Skeletal muscle tissue (tissue), 4 donors: ENCODE data around the gene ARF1. TPM values are rescaled to one million over a fixed set of nuclear protein-coding genes. Genes with fewer than 3 reads are reported as not detected.
A peak's percentile ranks its signal among the peaks of the same experiment; 100 is the strongest.

Experiments
- H3K27ac ChIP-seq: one replicate; pipeline ENCODE4 v1.7.0; 2013; ENCODE audit warnings: mild to moderate bottlenecking, low read depth, low read length, inconsistent platforms
- H3K27me3 ChIP-seq, 3 donors: one replicate each; pipeline ENCODE4 v1.7.0; 2013; ENCODE audit warnings: low read length in 3 of 3; ENCODE audit not compliant: control insufficient read depth in 3 of 3, insufficient read depth in 3 of 3
- H3K36me3 ChIP-seq, 3 donors: one replicate each; pipeline ENCODE4 v1.7.0; 2013; ENCODE audit warnings: low read length in 3 of 3; ENCODE audit not compliant: control insufficient read depth in 3 of 3, insufficient read depth in 3 of 3
- H3K4me1 ChIP-seq, 3 donors: one replicate each; pipeline ENCODE4 v1.7.0; 2013; ENCODE audit warnings: low read length in 3 of 3, mild to moderate bottlenecking in 3 of 3; ENCODE audit not compliant: control insufficient read depth in 3 of 3, insufficient read depth in 3 of 3
- H3K4me3 ChIP-seq, 3 donors: one replicate each; pipeline ENCODE4 v1.7.0; 2013; ENCODE audit warnings: low read length in 3 of 3
- H3K9ac ChIP-seq, 3 donors: one replicate each; pipeline ENCODE4 v1.7.0; 2013; ENCODE audit warnings: low read length in 3 of 3, mild to moderate bottlenecking in 3 of 3, moderate library complexity in 2 of 3, low read depth in 1 of 3
- H3K9me3 ChIP-seq, 3 donors: one replicate each; pipeline ENCODE4 v1.7.0; 2013; ENCODE audit warnings: low read length in 3 of 3; ENCODE audit not compliant: control insufficient read depth in 3 of 3
- total RNA-seq: library from RNA; depleted of rRNA; stranded (reverse); fragments of >200 nt; gene quantifications from one replicate; pipeline ENCODE4 v1.2.3, GENCODE V29; 2014
- donor health status: Osteomylitis.

The ARF1 gene
- total RNA-seq, 1 donor from 2014 or later = 101 TPM

DNA sequence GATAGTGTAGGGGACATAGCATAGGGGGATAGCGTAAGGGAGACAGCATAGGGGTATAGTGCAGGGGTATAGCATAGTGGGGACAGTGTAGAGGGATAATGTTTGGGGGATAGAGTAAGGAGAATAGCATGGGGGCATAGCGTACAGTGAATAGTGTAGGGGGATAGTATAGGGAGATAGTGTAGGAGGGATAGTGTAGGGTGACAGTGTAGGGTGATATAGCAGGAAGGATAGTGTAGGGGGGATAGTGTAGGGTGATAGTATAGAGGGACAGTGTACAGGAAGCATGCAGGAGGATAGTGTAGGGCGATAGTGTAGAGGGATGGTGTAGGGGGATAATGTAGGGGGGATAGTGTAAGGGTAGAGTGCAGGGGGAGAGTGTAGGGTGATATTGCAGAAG lies 11.7 kb upstream of the ARF1 start:
- no peaks in the 10 kb centered on the region for H3K36me3 ChIP-seq
- peaks cover 62 to 79% (median 69%) of the 10 kb centered on the region in 3 donors for H3K27me3 ChIP-seq
- no peaks in the 10 kb centered on the region for H3K4me1 ChIP-seq
- H3K4me3 ChIP-seq = no peak overlapping the region
- H3K9ac ChIP-seq = no peak overlapping the region
- H3K9me3 ChIP-seq = no peaks in the 10 kb centered on the region
- no peak overlapping the region for H3K27ac ChIP-seq

GRCh38 chr1:228071839-228072657 lies 10.5 kb upstream of the ARF1 start:
- H3K27ac ChIP-seq = no peak overlapping the region
- H3K9ac ChIP-seq = no peak overlapping the region
- H3K9me3 ChIP-seq = no peaks in the 10 kb centered on the region
- H3K27me3 ChIP-seq = peaks cover 57 to 71% (median 59%) of the 10 kb centered on the region in 3 donors
- no peak overlapping the region for H3K4me3 ChIP-seq
- H3K36me3 ChIP-seq = no peaks in the 10 kb centered on the region
- H3K4me1 ChIP-seq = no peaks in the 10 kb centered on the region

GRCh38 chr1:228072658-228073043 lies 9.9 kb upstream of the ARF1 start:
- Histone ChIP-seq H3K4me1 (no peaks in the 10 kb centered on the region), H3K36me3 (no peaks in the 10 kb centered on the region), H3K9ac (no peak overlapping the region), H3K4me3 (no peak overlapping the region), H3K27me3 (peaks cover 52 to 65% (median 53%) of the 10 kb centered on the region in 3 donors), H3K27ac (no peak overlapping the region), H3K9me3 (no peaks in the 10 kb centered on the region)

DNA sequence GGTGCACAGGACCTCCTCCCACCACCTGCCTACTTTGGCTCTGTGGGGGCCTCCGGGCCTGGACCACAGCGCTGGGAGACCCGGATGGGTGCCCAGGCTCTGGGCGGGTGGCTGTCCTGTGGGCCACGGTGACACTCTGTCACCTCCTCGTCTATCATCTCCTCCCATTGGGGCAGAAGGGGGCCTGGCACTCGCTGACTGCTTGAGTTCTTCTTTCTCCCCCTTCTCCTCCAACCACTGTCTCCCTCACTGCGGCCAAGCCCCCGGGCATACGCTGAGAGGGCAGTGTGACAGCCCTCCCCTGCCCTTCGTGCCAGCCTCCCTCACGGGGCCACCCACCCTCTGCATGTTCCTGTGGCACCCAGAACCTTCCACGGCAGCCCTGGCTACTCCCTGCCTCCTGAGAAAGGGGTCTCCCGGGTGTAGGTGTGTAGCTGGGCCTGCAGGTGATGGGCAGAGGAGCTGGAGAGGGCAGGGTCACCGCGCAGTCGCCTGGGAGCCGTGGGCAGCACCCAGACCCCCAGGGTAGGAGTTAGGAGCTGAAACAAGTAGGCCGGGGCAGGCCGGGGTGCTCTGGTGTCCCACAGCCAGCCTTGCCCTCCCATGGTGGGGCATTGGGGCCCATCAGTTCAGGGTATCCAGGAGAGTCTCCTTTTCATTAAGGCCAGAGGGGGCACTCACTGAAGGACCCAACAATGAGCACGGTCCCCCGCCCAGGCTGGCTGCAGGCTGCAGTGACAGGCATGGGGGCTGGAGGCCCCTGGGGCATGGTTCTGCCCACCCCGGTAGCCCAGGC lies 9.2 kb upstream of the ARF1 start:
- H3K27me3 ChIP-seq = peaks cover 47 to 61% (median 51%) of the 10 kb centered on the region in 3 donors
- no peak overlapping the region for H3K27ac ChIP-seq
- H3K9ac ChIP-seq = no peak overlapping the region
- no peaks in the 10 kb centered on the region for H3K36me3 ChIP-seq
- H3K4me3 ChIP-seq = no peak overlapping the region
- no peaks in the 10 kb centered on the region for H3K9me3 ChIP-seq
- no peaks in the 10 kb centered on the region for H3K4me1 ChIP-seq

GRCh38 chr1:228073857-228074545 lies 8.5 kb upstream of the ARF1 start:
- Histone ChIP-seq H3K9me3 (no peaks in the 10 kb centered on the region), H3K4me3 (no peak overlapping the region), H3K27ac (no peak overlapping the region)

DNA sequence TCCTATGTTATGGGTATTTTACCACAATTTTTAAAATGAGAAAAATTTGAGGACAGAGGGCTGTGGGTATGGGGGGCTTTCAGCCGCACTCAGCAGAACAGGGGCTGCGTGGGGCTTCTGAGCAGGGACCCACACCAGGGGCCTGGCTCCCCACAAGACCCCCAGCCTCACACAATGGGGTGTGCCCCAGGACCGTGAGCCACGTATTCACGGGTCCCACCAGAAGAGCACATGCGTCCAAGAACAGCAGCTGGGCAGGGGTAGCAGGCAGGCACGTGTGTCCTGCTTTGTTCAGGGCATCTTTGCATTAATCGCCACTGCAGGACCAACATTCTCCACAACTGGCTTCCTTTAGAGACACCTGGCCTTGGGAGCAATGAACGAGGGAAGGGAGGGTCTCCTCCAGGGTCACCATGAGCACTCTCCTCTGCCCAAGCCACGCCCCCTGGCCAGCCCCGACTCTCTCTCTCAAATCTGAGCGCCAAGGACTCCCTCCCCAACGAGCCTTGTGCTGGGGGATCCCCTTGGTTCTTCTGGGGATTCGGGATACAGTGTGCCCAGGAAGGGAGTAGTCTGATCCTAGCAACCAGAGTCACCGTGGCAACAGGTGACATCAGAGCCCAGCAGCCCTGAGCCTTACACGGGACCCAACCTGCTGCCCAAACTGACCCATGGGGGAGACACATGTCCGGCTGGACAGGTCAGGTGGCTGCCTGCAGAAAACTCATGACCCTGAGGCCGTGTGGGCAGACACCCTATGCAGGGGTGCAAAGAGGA lies 7.4 kb upstream of the ARF1 start:
- no peaks in the 10 kb centered on the region for H3K9me3 ChIP-seq
- H3K4me3 ChIP-seq = no peak overlapping the region
- H3K9ac ChIP-seq = no peak overlapping the region
- H3K27me3 ChIP-seq = peaks cover 32 to 48% (median 41%) of the 10 kb centered on the region in 3 donors
- H3K36me3 ChIP-seq = no peaks in the 10 kb centered on the region
- no peaks in the 10 kb centered on the region for H3K4me1 ChIP-seq
- H3K27ac ChIP-seq = no peak overlapping the region

More at GRCh38 chr1:228073857-228074545, 8.5 kb upstream of the ARF1 start:
- Histone ChIP-seq H3K9ac (no peak overlapping the region), H3K27me3 (peaks cover 40 to 55% (median 46%) of the 10 kb centered on the region in 3 donors), H3K36me3 (no peaks in the 10 kb centered on the region), H3K4me1 (no peaks in the 10 kb centered on the region)

GRCh38 chr1:228075801-228076271 lies 6.7 kb upstream of the ARF1 start:
- Histone ChIP-seq H3K36me3 (no peaks in the 10 kb centered on the region), H3K27ac (no peak overlapping the region), H3K4me3 (no peak overlapping the region), H3K9ac (no peak overlapping the region), H3K9me3 (no peaks in the 10 kb centered on the region), H3K27me3 (peaks cover 28 to 43% (median 38%) of the 10 kb centered on the region in 3 donors), H3K4me1 (no peaks in the 10 kb centered on the region)

DNA sequence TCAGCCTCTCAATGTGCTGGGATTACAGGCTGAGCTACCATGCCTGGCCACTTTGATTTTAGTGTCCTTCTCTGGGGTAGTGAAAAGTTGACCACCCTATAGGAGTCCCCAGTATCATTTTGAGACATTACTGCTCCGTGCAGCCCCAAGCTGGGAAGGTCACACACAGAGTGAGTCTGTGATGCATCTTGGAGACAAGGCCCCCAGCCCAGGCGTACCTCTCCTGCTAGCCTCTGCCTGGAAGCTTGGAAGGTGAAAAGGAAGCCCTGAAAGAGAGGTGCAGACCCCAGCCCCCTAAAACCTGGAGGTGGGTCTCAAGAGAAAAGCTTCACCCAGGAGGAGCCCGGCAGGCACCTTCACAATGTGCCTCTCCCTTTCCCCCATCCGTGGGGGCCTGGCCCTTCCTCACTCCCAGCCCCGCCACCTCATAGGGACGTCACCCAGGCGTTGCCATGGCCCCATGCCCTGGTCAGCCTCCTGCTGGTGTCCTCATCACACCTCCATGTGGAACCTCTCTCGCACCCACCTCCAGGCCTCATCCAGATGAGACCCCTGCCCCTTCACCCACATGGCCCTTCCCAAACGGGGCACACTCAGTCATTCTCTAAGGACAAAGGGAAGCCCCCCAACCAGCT lies 5.6 kb upstream of the ARF1 start:
- Histone ChIP-seq H3K4me3 (no peak overlapping the region), H3K9me3 (no peaks in the 10 kb centered on the region), H3K36me3 (no peaks in the 10 kb centered on the region), H3K27ac (no peak overlapping the region), H3K27me3 (peaks cover 26 to 34% (median 33%) of the 10 kb centered on the region in 3 donors), H3K9ac (peak overlapping the region in 1 of 3 donors; percentile 25), H3K4me1 (peaks cover 8% of the 10 kb centered on the region in 3 donors)
